Measurements from ENCODE around the gene ABCA7. TPM values are rescaled to one million over a fixed set of nuclear protein-coding genes. Genes with fewer than 3 reads are reported as not detected.

Gene ABCA7
- total RNA-seq, 2 experiments from 2014 or later: 114 to 118 TPM

GRCh38 chr19:1057176-1057855 lies 17.4 kb downstream of the ABCA7 start:
- POLR2A ChIA-PET: interaction anchor here (0.7 to 6.1 kb wide), 9 partner anchors 10 to 212 kb away, joined by 3 to 53 read pairs (median 6); partner anchors contain the start of genes ABCA7, ARHGAP45, CIRBP and GPX4
- peak in 8 of 14 experiments; percentile 41 to 79 (median 58) for DNase-seq
- H3K27me3 Mint-ChIP-seq: no peaks in the 10 kb centered on the region
- H3K4me3 Mint-ChIP-seq: no peak overlapping the region
- peaks cover 41% of the 10 kb centered on the region for H3K36me3 ChIP-seq (ENCODE audit: insufficient read depth, low read length)
- ATAC-seq (ENCODE audit: poor library complexity): peak; percentile 79
- CTCF ChIA-PET: interaction anchor here (0.9 to 1.2 kb wide), 2 partner anchors 10 to 56 kb away, joined by 3 read pairs; partner anchors contain the start of gene ARHGAP45
- H3K9me3 ChIP-seq (ENCODE audit: control insufficient read depth in 1 of 2, insufficient read depth in 1 of 2, low read length in 2 of 2): peaks cover 6 to 17% of the 10 kb centered on the region in 2 experiments
- H3K4me1 Mint-ChIP-seq (ENCODE audit: low read depth): peaks cover 32% of the 10 kb centered on the region
- peak overlapping the region in 1 of 2 donors; percentile 22 for H3K27ac ChIP-seq (ENCODE audit: low read depth in 1 of 2, low read length in 2 of 2)
- TF ChIP-seq CTCF (IDR thresholded peaks at IDR 0.05): peak; percentile 46
- H3K4me1 ChIP-seq (ENCODE audit: insufficient read depth, low read length): peaks cover 30% of the 10 kb centered on the region
- no peaks in the 10 kb centered on the region for H3K27me3 ChIP-seq (ENCODE audit: control insufficient read depth in 1 of 2, insufficient read depth in 2 of 2, low read length in 2 of 2)
- no peak overlapping the region for H3K4me3 ChIP-seq (ENCODE audit: low read length)
- no peaks in the 10 kb centered on the region for H3K9me3 Mint-ChIP-seq
- intact Hi-C loops (cut with DNase I, micrococcal nuclease): no loop called here
- peak overlapping the region; percentile 36 for H3K27ac Mint-ChIP-seq
- peaks cover 60% of the 10 kb centered on the region for H3K36me3 Mint-ChIP-seq (ENCODE audit: low read depth)

DNA sequence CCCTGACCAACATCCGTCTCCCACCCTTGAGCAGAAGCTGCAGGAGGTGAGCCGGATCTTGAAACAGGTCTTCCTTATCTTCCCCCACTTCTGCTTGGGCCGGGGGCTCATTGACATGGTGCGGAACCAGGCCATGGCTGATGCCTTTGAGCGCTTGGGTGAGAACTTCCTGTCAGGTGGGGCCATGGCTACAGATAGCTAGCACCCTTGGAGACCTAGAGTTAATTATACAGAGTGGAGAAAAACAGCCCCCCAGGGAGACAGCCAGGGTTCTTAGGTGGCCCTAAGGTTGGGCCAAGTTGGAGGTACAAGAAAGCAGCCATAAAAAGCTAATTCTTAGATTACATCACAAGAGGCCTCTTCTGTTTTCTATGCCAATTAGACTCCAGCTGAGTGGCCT lies 18.2 kb downstream of the ABCA7 start:
- ChIA-PET CTCF (interaction anchor here (0.9 kb wide), 1 partner anchor 9 kb away, joined by 3 read pairs; the partner anchor contains the start of gene ARHGAP45), POLR2A (interaction anchor here (0.7 to 6.1 kb wide), 10 partner anchors 9 to 211 kb away, joined by 3 to 53 read pairs (median 6); partner anchors contain the start of genes ABCA7, ARHGAP45, CIRBP and GPX4)
- Histone ChIP-seq H3K4me1 (ENCODE audit: insufficient read depth, low read length) (peaks cover 32% of the 10 kb centered on the region), H3K27ac (ENCODE audit: low read depth in 1 of 2, low read length in 2 of 2) (peak overlapping the region in 1 of 2 donors; percentile 22), H3K4me3 (ENCODE audit: low read length) (no peak overlapping the region), H3K36me3 (ENCODE audit: insufficient read depth, low read length) (peaks cover 40% of the 10 kb centered on the region), H3K27me3 (ENCODE audit: control insufficient read depth in 1 of 2, insufficient read depth in 2 of 2, low read length in 2 of 2) (no peaks in the 10 kb centered on the region), H3K9me3 (ENCODE audit: control insufficient read depth in 1 of 2, insufficient read depth in 1 of 2, low read length in 2 of 2) (peaks cover 6 to 17% of the 10 kb centered on the region in 2 experiments)
- peaks cover 57% of the 10 kb centered on the region for H3K36me3 Mint-ChIP-seq (ENCODE audit: low read depth)
- no peaks in the 10 kb centered on the region for H3K27me3 Mint-ChIP-seq
- H3K9me3 Mint-ChIP-seq: no peaks in the 10 kb centered on the region
- intact Hi-C loops (cut with DNase I, micrococcal nuclease): no loop called here
- H3K4me1 Mint-ChIP-seq (ENCODE audit: low read depth): peaks cover 29% of the 10 kb centered on the region
- H3K27ac Mint-ChIP-seq: peak overlapping the region; percentile 36
- ATAC-seq (ENCODE audit: poor library complexity) (no peak), DNase-seq (peak in 1 of 14 experiments; percentile 55)
- H3K4me3 Mint-ChIP-seq: no peak overlapping the region
- TF ChIP-seq CTCF (IDR thresholded peaks at IDR 0.05): no peak

DNA sequence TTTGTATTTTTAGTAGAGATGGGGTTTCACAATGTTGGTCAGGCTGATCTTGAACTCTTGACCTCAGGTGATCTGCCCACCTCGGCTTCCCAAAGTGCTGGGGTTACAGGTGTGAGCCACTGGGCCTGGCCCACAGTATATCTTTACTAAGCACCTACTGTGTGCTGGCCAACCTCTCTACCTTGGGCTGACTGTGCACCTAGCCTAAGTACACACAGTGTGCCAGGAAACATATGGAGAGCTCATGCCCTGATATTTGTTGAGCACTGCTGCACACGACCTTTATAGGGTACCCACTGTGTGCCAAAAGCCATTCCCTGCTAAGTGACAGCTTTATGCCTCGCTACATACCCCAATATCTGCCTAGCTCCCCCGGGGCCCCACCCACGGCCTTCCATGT lies 20.8 kb downstream of the ABCA7 start:
- no peak for TF ChIP-seq CTCF (IDR thresholded peaks at IDR 0.05)
- Mint-ChIP-seq H3K36me3 (ENCODE audit: low read depth) (peaks cover 43% of the 10 kb centered on the region), H3K27ac (no peak overlapping the region), H3K9me3 (no peaks in the 10 kb centered on the region), H3K4me3 (no peak overlapping the region), H3K27me3 (no peaks in the 10 kb centered on the region), H3K4me1 (ENCODE audit: low read depth) (peaks cover 53% of the 10 kb centered on the region)
- peaks cover 21% of the 10 kb centered on the region for H3K36me3 ChIP-seq (ENCODE audit: insufficient read depth, low read length)
- no peak overlapping the region for H3K27ac ChIP-seq (ENCODE audit: low read depth in 1 of 2, low read length in 2 of 2)
- ChIA-PET CTCF (no interaction called here), POLR2A (interaction anchor here (1.5 to 5.1 kb wide), 2 partner anchors 19 to 27 kb away, joined by 4 to 53 read pairs; no protein-coding TSS in a partner anchor)
- peaks cover 6 to 17% of the 10 kb centered on the region in 2 experiments for H3K9me3 ChIP-seq (ENCODE audit: control insufficient read depth in 1 of 2, insufficient read depth in 1 of 2, low read length in 2 of 2)
- DNase-seq (no peak), ATAC-seq (ENCODE audit: poor library complexity) (no peak)
- H3K4me1 ChIP-seq (ENCODE audit: insufficient read depth, low read length): peaks cover 58% of the 10 kb centered on the region
- intact Hi-C loops (cut with DNase I, micrococcal nuclease): no loop called here
- H3K27me3 ChIP-seq (ENCODE audit: control insufficient read depth in 1 of 2, insufficient read depth in 2 of 2, low read length in 2 of 2): no peaks in the 10 kb centered on the region
- no peak overlapping the region for H3K4me3 ChIP-seq (ENCODE audit: low read length)

Measured in CD4-positive, alpha-beta T cell (primary cell).